Forelimb muscle (tissue), 1 donor: ENCODE data around the gene ATP6V1C2. TPM values are rescaled to one million over a fixed set of nuclear protein-coding genes. Genes with fewer than 3 reads are reported as not detected.

Source experiments
- DNase-seq: peaks from one replicate; pipeline ENCODE4 v3.0.0-alpha.2; 2013; ENCODE audit warnings: low read depth
- polyA plus RNA-seq: library from polyadenylated mRNA; unstranded; fragments of 120-200 nt; gene quantifications from one replicate; pipeline ENCODE4 v1.2.1, GENCODE V29; 2013; ENCODE audit not compliant: insufficient read length

ATP6V1C2 gene
- polyA plus RNA-seq, result 3.3 TPM

DNA sequence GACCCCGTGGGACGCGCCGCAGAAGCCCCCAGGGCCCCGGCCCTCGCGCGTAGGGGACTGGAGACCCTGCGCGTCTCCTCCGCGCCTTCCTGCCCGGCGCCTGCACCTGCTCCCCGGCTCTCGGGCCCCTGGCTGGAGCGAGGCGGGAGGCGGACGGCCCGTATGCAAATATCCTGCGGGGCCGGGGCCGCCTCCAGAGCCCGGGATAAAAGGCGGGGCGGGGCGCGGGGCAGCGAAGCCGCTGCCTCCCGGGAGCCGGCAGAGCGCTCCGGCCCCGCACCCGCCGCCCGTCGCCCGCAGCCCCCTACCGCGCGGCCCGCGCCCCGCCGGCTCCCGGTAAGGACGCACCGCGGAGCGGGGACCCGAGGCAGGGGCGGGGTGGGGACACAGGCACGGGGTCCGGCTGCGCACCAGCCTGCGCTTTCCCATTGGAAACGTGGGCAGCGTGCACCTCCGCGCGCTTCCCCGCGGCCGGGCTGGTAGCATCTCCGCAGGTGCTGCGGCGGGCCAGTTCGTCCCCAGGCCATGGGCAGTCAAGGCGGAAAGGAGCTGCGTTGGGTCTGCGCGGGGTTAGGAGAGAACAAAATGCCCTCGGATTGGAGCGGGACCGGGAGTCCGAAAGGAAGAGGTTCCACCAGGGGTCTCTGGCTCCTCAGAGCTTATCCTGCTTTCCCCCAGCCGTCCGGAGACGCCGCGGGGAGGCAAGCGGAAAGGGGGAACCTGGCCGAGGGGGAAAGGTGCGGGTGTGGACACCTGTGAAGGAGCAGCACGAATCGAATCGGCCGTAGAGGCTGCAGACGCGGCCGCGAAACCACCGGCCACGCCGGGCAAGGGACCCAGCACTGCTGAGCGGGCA lies at the start of gene ATP6V1C2:
Gene ATP6V1C2 (plus strand): TSS at position 235 of the 856 bp plus-strand sequence. CDS start 1,220 bp downstream, outside the sequence.
- DNase-seq, result no peak

GRCh38 chr2:10675131-10675530 lies 46.3 kb upstream of the ATP6V1C2 start:
- no peak for DNase-seq

GRCh38 chr2:10678225-10678624 lies 43.2 kb upstream of the ATP6V1C2 start:
- no peak for DNase-seq

DNA sequence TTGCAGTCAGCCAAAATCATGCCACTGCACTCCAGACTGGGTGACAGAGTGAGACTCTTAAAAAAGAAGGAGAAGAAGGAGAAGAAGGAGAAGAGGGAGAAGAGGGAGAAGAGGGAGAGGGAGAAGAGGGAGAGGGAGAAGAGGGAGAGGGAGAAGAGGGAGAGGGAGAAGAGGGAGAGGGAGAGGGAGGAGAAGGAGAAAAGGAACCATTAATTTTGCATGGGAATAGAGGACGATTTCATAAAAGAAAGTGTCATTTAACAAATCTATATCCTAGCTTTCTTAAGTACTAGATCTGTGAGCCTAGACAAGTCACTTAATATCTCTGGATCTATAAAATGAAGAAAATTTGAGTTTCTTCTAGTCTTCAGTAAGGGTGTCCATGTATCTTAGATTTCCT lies 41.2 kb upstream of the ATP6V1C2 start:
- DNase-seq, result no peak

DNA sequence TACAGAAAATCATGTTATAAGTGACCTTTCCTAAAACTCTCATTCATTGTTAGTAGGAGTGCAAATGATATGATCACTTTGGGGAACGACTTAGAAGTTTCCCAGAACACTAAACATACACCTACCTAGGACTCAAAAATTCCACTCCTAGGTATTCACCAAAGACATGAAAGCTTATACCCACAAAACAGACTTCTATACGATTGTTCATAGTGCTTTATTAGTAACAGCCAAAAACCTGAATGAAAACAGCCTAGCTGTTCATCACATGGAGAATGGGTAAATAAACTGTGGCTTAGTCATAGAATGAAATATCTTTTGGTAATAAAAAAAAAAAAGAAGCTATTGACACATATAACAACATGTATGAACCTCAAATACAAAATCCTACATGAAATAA lies 40.5 kb upstream of the ATP6V1C2 start:
- no peak for DNase-seq

GRCh38 chr2:10686176-10686730 lies 35.2 kb upstream of the ATP6V1C2 start:
- no peak for DNase-seq

DNA sequence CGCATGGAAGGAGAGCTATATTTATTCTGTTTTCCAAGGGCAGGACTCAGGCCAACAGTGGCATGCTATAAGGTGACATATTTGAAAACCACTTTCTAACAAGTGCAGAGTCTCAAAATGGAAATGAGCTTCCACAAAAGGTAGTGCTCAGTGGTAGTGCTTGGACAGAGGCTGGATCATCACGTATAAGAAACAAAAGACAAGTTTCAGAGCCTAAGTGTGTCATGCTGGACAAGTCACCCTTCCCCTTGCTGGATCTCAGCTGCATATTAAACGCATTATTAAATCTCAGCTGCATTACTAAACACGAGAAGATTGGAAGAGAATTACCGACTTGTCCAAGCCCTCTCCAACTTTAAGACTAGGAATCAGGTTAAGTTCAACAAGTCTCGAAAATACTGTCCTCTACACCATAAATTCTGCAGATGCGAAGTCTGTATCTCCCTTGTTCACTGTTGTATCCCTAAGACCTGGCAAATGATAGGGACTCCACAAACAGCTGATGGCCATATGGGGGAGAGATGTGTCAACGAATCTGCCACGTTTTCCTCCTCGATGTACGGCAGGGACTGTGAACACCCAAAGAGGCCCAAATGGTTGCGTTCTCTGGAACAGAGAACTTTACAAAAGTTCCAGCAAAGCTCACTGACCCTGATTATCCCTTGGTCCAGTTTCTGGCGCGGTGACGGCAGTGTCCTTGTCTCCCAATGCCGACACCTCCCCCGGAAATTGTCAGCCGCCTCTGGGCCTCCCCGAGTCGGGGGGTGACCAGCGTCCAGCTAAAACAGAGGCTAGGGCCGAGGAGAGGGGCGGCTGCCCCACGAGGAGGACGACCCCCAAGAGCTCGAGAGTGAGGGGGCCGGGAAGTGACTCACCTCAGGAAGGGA lies 32.3 kb upstream of the ATP6V1C2 start:
- DNase-seq, result no peak

- no peak for DNase-seq
Observed at GRCh38 chr2:10691521-10691920, 29.9 kb upstream of the ATP6V1C2 start.

- no peak for DNase-seq
Observed at GRCh38 chr2:10700078-10700803, 21.2 kb upstream of the ATP6V1C2 start.

DNA sequence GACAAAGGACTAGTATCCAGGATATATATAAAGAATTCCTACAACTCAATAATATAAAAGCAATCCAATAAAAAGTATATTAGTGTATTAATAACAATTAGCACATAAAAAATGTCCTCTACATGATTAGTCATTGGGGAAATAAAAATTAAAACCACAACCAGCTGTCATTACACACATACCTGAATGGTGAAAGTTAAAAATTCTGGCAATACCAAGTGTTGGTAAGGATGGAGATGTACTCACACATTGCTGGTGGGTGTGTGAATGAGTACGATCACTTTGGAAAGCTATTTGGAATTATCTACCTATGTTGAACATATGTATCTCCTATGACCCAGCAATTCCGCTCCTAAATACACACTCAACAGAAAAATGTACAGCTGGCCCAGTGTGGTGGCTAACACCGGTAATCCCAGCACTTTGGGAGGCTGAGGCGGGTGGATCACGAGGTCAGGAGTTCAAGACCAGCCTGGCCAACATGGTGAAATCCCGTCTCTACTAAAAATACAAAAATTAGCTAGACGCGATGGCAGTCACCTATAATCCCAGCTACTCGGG lies 17.3 kb upstream of the ATP6V1C2 start:
- DNase-seq, result no peak

DNA sequence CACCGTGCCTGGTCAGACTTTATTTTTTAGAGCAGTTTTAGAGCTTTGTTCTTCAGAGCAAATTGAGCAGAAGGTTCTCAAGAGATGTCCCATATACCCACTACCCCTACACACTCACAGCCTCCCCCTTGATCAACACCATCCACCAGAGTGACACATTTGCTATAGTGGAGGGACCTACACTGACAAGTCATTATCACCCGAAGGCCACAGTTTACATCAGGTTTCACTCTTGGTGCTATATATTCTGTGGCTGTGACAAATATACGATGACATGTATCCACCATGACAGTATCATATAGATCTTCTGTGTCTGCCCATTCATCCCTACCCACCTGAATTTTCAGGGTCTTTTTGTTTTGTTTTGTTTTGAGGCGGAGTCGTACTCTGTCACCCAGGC lies 15.4 kb upstream of the ATP6V1C2 start:
- no peak for DNase-seq

GRCh38 chr2:10707831-10708230 lies 13.6 kb upstream of the ATP6V1C2 start:
- DNase-seq, result no peak

DNA sequence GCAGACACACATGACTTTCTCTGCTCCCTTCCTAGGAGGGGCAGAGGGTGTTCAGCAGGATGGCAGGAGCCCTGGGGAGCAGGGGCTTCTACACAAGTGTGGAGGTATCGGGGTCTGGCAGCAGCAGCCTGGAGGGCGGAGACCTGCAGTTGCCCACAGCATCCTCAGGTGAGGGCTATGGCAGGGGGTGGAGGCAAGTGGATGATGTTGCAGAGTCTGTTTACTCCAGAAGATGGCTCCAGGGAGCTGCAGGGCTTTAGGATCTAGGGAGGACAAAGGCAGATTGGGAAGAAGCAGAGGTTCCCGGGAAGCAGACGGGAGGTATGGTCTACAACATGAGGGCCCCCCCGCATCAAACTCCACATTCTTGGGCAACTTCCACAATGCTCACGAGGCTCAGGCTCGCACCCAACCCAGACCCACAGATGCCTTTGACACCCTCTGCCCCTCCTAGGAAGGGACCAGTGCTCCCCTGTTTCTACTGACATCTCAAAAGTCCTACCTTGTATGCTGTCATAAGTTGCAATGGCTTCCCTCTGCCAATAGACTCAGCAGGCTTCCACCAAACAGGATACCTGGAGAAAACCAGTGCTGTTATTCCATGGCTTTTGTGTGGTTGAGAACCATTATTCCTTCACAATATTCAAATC lies 12.0 kb upstream of the ATP6V1C2 start:
- no peak for DNase-seq

- DNase-seq, result no peak
Observed at GRCh38 chr2:10712185-10712809, 9.1 kb upstream of the ATP6V1C2 start.

GRCh38 chr2:10716581-10716980 lies 4.8 kb upstream of the ATP6V1C2 start:
- no peak for DNase-seq

- no peak for DNase-seq
Observed at GRCh38 chr2:10717628-10718027, 3.8 kb upstream of the ATP6V1C2 start.

DNA sequence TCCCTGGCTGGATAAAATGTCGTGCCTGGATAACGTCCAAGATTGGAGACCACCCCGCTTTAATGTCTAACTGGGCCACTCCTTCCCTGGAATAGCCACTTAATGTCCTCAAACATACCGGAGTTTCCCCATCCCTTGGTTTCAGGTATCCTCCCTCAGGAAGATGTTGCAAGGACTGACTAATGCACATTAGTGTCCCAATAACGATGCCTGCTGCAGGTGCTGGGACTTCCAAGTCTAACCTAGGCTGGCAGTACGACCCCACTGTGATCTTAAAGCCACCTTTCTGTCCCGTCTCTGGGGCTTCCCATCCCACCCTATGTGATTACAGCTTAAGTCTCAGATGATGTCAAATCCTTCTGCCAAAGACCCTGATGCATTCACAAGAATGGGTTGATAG lies 1.1 kb upstream of the ATP6V1C2 start:
- no peak for DNase-seq

DNA sequence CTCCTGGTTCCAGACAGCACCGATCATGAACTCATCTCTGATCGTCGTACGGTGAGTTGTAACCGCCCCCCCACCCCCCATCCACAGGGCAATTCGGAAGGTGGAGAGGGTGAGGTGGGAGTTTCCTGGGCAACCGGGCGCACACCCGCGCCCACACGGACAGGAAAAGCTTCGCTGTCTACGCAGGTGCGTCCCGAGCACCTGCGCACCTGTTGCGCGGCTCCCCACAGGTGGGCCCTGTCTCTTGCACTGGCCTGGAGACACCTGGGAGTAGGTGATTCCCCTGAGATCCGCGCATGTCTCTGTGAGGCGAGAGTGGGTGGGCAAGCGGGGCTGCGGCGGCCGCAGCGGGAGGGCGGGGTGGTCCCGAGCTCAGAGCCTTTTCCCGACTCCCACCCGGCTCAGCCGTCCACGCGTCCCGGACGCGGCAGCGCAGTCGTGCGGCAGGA lies 459 bp upstream of the ATP6V1C2 start:
- no peak for DNase-seq

DNA sequence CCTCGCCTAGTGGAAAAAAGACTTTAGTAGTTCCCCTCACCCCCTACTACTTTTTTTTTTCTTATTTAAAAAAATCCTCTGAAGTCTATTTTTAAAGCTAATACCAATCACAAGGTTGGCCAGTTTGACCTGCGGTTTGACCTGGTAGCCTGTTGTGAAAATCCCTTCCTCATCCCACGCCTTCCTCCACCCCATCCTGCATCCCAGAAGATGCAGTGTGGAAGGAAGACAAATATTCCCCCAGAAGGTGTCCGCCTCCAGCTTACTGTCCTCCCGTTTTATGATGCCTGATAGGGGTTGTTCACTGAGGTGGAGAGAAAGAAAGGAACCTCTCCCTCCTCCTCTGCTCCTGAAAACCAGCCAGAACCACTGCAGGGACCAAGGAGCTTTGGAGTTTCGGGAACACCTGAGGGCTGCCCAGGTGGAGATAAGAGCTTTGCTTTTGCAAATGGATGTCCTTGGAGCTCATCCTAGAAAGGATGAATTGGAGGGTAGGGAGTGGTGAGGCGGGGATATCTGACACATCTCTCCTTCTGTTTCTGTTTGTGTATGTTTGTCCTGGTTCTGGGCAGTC lies 909 bp downstream of the ATP6V1C2 start:
- DNase-seq, result no peak
